Loucy (cell line): ENCODE results near the gene NALCN.

ENCODE experiments used
- H2AFZ ChIP-seq: fragments of 200-600 bp; sonication (generic); 2 replicates; pipeline ENCODE4 v1.6.0; 2016; ENCODE audit warnings: antibody characterized with exemption, mild to moderate bottlenecking, low read length, moderate library complexity
- H3F3A ChIP-seq: fragments of 200-600 bp; 2 replicates; pipeline ENCODE4 v1.6.0; 2016; ENCODE audit warnings: antibody characterized with exemption, low read depth, mild to moderate bottlenecking
- H3K27me3 ChIP-seq: fragments of 200-600 bp; sonication (generic); 2 replicates; pipeline ENCODE4 v1.6.1; 2014; ENCODE audit warnings: low read length, mild to moderate bottlenecking; ENCODE audit not compliant: insufficient read depth, poor library complexity, severe bottlenecking
- H3K36me3 ChIP-seq: fragments of 200-600 bp; sonication (generic); 2 replicates; pipeline ENCODE4 v1.6.1; 2016; ENCODE audit warnings: low read length; ENCODE audit not compliant: insufficient read depth
- H3K4me1 ChIP-seq: fragments of 200-600 bp; sonication (generic); 2 replicates; pipeline ENCODE4 v1.5.1; 2014; ENCODE audit warnings: low read length, mild to moderate bottlenecking; ENCODE audit not compliant: insufficient read depth, poor library complexity, severe bottlenecking
- H3K4me2 ChIP-seq: fragments of 200-600 bp; sonication (generic); 2 replicates; pipeline ENCODE4 v1.6.0; 2014; ENCODE audit warnings: antibody characterized with exemption, low read length, low read depth, mild to moderate bottlenecking; ENCODE audit not compliant: poor library complexity, severe bottlenecking
- H3K4me3 ChIP-seq: fragments of 200-600 bp; sonication (generic); 2 replicates; pipeline ENCODE4 v1.5.1; 2014; ENCODE audit warnings: low read length, mild to moderate bottlenecking, mixed read lengths; ENCODE audit not compliant: poor library complexity, severe bottlenecking
- H3K79me2 ChIP-seq: fragments of 200-600 bp; sonication (generic); 2 replicates; pipeline ENCODE4 v1.6.1; 2014; ENCODE audit warnings: low read length; ENCODE audit not compliant: insufficient read depth
- H3K9ac ChIP-seq: fragments of 200-600 bp; sonication (generic); 2 replicates; pipeline ENCODE4 v1.6.0; 2014; ENCODE audit warnings: mild to moderate bottlenecking, low read depth, low read length, moderate library complexity; ENCODE audit not compliant: poor library complexity, severe bottlenecking
- H3K9me2 ChIP-seq: fragments of 200-600 bp; sonication (generic); replicated peaks from 2 replicates; pipeline ENCODE4 v1.6.1; 2016; ENCODE audit warnings: low read depth, low read length, mixed read lengths
- H3K9me3 ChIP-seq: fragments of 200-600 bp; sonication (generic); 2 replicates; pipeline ENCODE4 v1.6.1; 2014; ENCODE audit warnings: mild to moderate bottlenecking, antibody characterized with exemption, low read length, low read depth; ENCODE audit not compliant: insufficient read depth
- H4K20me1 ChIP-seq: fragments of 200-600 bp; sonication (generic); 2 replicates; pipeline ENCODE4 v1.6.0; 2014; ENCODE audit warnings: antibody characterized with exemption, low read length, mild to moderate bottlenecking; ENCODE audit not compliant: insufficient read depth, poor library complexity, severe bottlenecking
- CTCF ChIP-seq: fragments of 200-600 bp; sonication (generic); conservative IDR thresholded peaks from 2 replicates; pipeline ENCODE4 v1.5.1; 2014; ENCODE audit warnings: mild to moderate bottlenecking, antibody characterized with exemption, low read length
- EZH2phosphoT487 ChIP-seq: fragments of 200-600 bp; IDR thresholded peaks from 2 replicates; pipeline ENCODE4 v1.6.1; 2018; ENCODE audit warnings: antibody characterized with exemption, mild to moderate bottlenecking, moderate library complexity, borderline replicate concordance

The NALCN gene

GRCh38 chr13:101398920-101399319 is 17.4 kb downstream of the NALCN start:
- Histone ChIP-seq H3K36me3 (no peaks in the 10 kb centered on the region), H3K9me3 (no peaks in the 10 kb centered on the region), H3K9me2 (no peaks in the 10 kb centered on the region), H4K20me1 (no peaks in the 10 kb centered on the region), H3K79me2 (no peaks in the 10 kb centered on the region), H3F3A (no peaks in the 10 kb centered on the region), H3K9ac (no peak overlapping the region), H3K27me3 (no peaks in the 10 kb centered on the region), H2AFZ (no peak overlapping the region), H3K4me2 (no peak overlapping the region), H3K4me3 (no peak overlapping the region), H3K4me1 (no peaks in the 10 kb centered on the region)
- TF ChIP-seq EZH2phosphoT487 = no peak

GRCh38 chr13:101398191-101398590 is 18.1 kb downstream of the NALCN start:
- Histone ChIP-seq H3K9me2 (no peaks in the 10 kb centered on the region), H3F3A (no peaks in the 10 kb centered on the region), H3K4me1 (no peaks in the 10 kb centered on the region), H3K4me3 (no peak overlapping the region), H3K79me2 (no peaks in the 10 kb centered on the region), H3K9me3 (no peaks in the 10 kb centered on the region), H2AFZ (no peak overlapping the region), H3K36me3 (no peaks in the 10 kb centered on the region), H3K9ac (no peak overlapping the region), H3K27me3 (no peaks in the 10 kb centered on the region), H3K4me2 (no peak overlapping the region), H4K20me1 (no peaks in the 10 kb centered on the region)
- TF ChIP-seq CTCF = no peak
- no peak for TF ChIP-seq EZH2phosphoT487

GRCh38 chr13:101397742-101398141 is 18.6 kb downstream of the NALCN start:
- H3F3A ChIP-seq = no peaks in the 10 kb centered on the region
- no peak overlapping the region for H3K4me2 ChIP-seq
- H3K4me3 ChIP-seq = no peak overlapping the region
- no peaks in the 10 kb centered on the region for H3K79me2 ChIP-seq
- no peak for TF ChIP-seq CTCF
- no peak for TF ChIP-seq EZH2phosphoT487
- H2AFZ ChIP-seq = no peak overlapping the region
- H3K9me2 ChIP-seq = no peaks in the 10 kb centered on the region
- no peaks in the 10 kb centered on the region for H3K4me1 ChIP-seq
- no peaks in the 10 kb centered on the region for H3K36me3 ChIP-seq
- H3K9me3 ChIP-seq = no peaks in the 10 kb centered on the region
- H4K20me1 ChIP-seq = no peaks in the 10 kb centered on the region
- no peaks in the 10 kb centered on the region for H3K27me3 ChIP-seq
- H3K9ac ChIP-seq = no peak overlapping the region

GRCh38 chr13:101394605-101395004 is 21.7 kb downstream of the NALCN start:
- H4K20me1 ChIP-seq = no peaks in the 10 kb centered on the region
- no peaks in the 10 kb centered on the region for H3K4me1 ChIP-seq
- H3K9ac ChIP-seq = no peak overlapping the region
- no peaks in the 10 kb centered on the region for H3K36me3 ChIP-seq
- H2AFZ ChIP-seq = no peak overlapping the region
- H3K4me2 ChIP-seq = no peak overlapping the region
- H3K9me2 ChIP-seq = no peaks in the 10 kb centered on the region
- H3K9me3 ChIP-seq = no peaks in the 10 kb centered on the region
- no peak overlapping the region for H3K4me3 ChIP-seq
- TF ChIP-seq EZH2phosphoT487 (no peak), CTCF (no peak)
- H3K79me2 ChIP-seq = no peaks in the 10 kb centered on the region
- H3K27me3 ChIP-seq = no peaks in the 10 kb centered on the region
- H3F3A ChIP-seq = no peaks in the 10 kb centered on the region
